Activated CD4-positive, alpha-beta memory T cell treated with anti-CD3 and anti-CD28 coated beads, Interleukin-2, amount 10 ng/mL, durations not matched to agents 7 days and 5 days (primary cell): Measurements from ENCODE around the gene COG2. TPM values are rescaled to one million over a fixed set of nuclear protein-coding genes. Genes with fewer than 3 reads are reported as not detected.

ENCODE experiments used
- CTCF ChIA-PET: fragments of 350-600 bp; sonication (Branson Sonifier 250); formaldehyde crosslinking; loops from one replicate; lab custom pipeline; 2021; ENCODE audit warnings: antibody characterized with exemption, inconsistent platforms; lab: Charles Lee
- POLR2A ChIA-PET: fragments of 350-600 bp; sonication (Branson Sonifier 250); formaldehyde crosslinking; loops from one replicate; lab custom pipeline; 2021; ENCODE audit warnings: antibody characterized with exemption; lab: Charles Lee
- DNase-seq: peaks from one replicate; pipeline ENCODE4 v3.0.0-alpha.2; 2020
- H3K27ac Mint-ChIP-seq: one replicate; pipeline ENCODE4 v1.8.0; 2021; ENCODE audit warnings: mild to moderate bottlenecking, mixed read lengths
- H3K27me3 Mint-ChIP-seq: one replicate; pipeline ENCODE4 v1.8.0; 2021; ENCODE audit warnings: mixed read lengths
- H3K36me3 Mint-ChIP-seq: one replicate; pipeline ENCODE4 v1.8.0; 2021; ENCODE audit warnings: low read depth, mixed read lengths
- H3K4me1 Mint-ChIP-seq: one replicate; pipeline ENCODE4 v1.8.0; 2021; ENCODE audit warnings: mixed read lengths
- H3K4me3 Mint-ChIP-seq: one replicate; pipeline ENCODE4 v1.8.0; 2021; ENCODE audit warnings: mild to moderate bottlenecking, mixed read lengths
- H3K9me3 Mint-ChIP-seq: one replicate; pipeline ENCODE4 v1.8.0; 2021; ENCODE audit warnings: mixed read lengths
- total RNA-seq, 2 experiments: library from RNA; stranded (reverse); gene quantifications; one replicate each; pipeline ENCODE4 v1.2.3, GENCODE V29; 2021

The COG2 gene
- total RNA-seq, 2 experiments from 2014 or later, result 22.3 to 29.1 TPM

DNA sequence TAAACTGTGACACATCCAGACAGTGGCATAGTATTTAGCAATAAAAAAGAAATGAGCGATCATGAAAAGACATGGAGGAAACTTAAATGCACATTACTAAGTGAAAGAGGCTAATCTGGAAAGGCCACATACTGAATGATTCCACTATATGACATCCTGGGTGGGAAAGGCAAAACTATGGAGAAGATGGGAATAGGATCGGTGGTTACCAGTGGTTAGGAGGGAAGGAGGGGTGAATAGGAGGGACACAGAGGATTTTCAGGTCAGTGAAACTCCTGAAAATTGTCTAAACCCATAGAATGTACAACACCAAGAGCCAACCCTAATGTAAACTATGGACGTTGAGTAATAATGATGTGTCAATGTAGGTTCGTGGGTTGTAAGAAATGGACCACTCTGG, 57.9 kb downstream of the COG2 start:
- H3K36me3 Mint-ChIP-seq, result no peaks in the 10 kb centered on the region
- H3K4me3 Mint-ChIP-seq, result no peak overlapping the region
- ChIA-PET CTCF (no interaction called here), POLR2A (no interaction called here)
- peaks cover 11% of the 10 kb centered on the region for H3K27me3 Mint-ChIP-seq
- H3K4me1 Mint-ChIP-seq, result peaks cover 2% of the 10 kb centered on the region
- no peak for DNase-seq
- no peak overlapping the region for H3K27ac Mint-ChIP-seq
- H3K9me3 Mint-ChIP-seq, result no peaks in the 10 kb centered on the region

- H3K36me3 Mint-ChIP-seq, result no peaks in the 10 kb centered on the region
- no peaks in the 10 kb centered on the region for H3K9me3 Mint-ChIP-seq
- no peaks in the 10 kb centered on the region for H3K4me1 Mint-ChIP-seq
- H3K4me3 Mint-ChIP-seq, result no peak overlapping the region
- ChIA-PET CTCF (interaction anchor here (0.6 kb wide), 1 partner anchor 244 kb away, joined by 3 read pairs; no protein-coding TSS in a partner anchor), POLR2A (no interaction called here)
- H3K27me3 Mint-ChIP-seq, result peaks cover 11% of the 10 kb centered on the region
- H3K27ac Mint-ChIP-seq, result no peak overlapping the region
- DNase-seq, result no peak
Measured at GRCh38 chr1:230701434-230701833, 59.2 kb downstream of the COG2 start.

- no peak for DNase-seq
- H3K36me3 Mint-ChIP-seq, result no peaks in the 10 kb centered on the region
- no peak overlapping the region for H3K27ac Mint-ChIP-seq
- ChIA-PET POLR2A (no interaction called here), CTCF (interaction anchor here (0.6 kb wide), 1 partner anchor 245 kb away, joined by 3 read pairs; no protein-coding TSS in a partner anchor)
- peaks cover 11% of the 10 kb centered on the region for H3K27me3 Mint-ChIP-seq
- H3K4me3 Mint-ChIP-seq, result no peak overlapping the region
- H3K9me3 Mint-ChIP-seq, result no peaks in the 10 kb centered on the region
- no peaks in the 10 kb centered on the region for H3K4me1 Mint-ChIP-seq
Measured at GRCh38 chr1:230701895-230702768, 59.9 kb downstream of the COG2 start.

GRCh38 chr1:230702934-230703678, 60.8 kb downstream of the COG2 start:
- Mint-ChIP-seq H3K27ac (no peak overlapping the region), H3K4me1 (no peaks in the 10 kb centered on the region), H3K36me3 (no peaks in the 10 kb centered on the region), H3K27me3 (peaks cover 11% of the 10 kb centered on the region), H3K4me3 (no peak overlapping the region), H3K9me3 (no peaks in the 10 kb centered on the region)
- ChIA-PET CTCF (interaction anchor here (0.6 kb wide), 1 partner anchor 1101 kb away, joined by 3 read pairs; no protein-coding TSS in a partner anchor), POLR2A (no interaction called here)
- no peak for DNase-seq

DNA sequence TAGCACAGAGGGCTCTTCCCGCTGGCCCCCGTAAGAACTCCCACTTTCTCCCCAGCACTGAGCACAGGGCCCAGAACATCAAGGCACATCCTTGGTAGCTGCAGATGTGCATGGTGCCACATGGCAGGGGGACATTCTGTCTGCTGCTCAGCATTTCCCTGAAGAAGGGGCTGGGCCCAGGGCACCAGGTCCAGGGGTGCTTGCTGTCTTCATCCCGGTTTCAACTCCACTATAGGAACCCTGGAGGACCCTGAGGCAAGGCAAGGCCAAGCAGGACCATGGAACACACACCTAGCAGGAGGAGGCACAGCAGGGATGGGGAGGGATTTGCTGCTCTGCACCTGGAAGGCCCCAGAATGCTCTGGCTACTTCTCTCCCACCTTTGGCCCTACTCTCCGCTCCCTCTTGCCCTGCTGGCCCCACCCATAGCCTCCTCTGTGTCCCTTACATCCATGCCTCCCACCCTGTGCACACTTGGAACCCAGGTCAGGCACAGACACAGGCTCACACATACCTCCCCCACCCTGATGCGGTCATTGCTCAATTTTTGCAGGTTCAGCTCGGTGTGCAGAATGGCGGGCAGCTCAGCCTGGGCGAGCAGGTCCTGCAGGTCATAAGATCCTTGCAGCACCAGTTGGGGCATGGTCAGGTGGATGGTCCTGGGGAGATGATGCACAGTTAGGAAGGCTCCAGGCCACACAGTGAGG, 61.6 kb downstream of the COG2 start:
- ChIA-PET CTCF (no interaction called here), POLR2A (no interaction called here)
- DNase-seq, result no peak
- H3K27ac Mint-ChIP-seq, result no peak overlapping the region
- peaks cover 4% of the 10 kb centered on the region for H3K4me1 Mint-ChIP-seq
- peaks cover 11% of the 10 kb centered on the region for H3K27me3 Mint-ChIP-seq
- H3K36me3 Mint-ChIP-seq, result no peaks in the 10 kb centered on the region
- no peaks in the 10 kb centered on the region for H3K9me3 Mint-ChIP-seq
- H3K4me3 Mint-ChIP-seq, result no peak overlapping the region

DNA sequence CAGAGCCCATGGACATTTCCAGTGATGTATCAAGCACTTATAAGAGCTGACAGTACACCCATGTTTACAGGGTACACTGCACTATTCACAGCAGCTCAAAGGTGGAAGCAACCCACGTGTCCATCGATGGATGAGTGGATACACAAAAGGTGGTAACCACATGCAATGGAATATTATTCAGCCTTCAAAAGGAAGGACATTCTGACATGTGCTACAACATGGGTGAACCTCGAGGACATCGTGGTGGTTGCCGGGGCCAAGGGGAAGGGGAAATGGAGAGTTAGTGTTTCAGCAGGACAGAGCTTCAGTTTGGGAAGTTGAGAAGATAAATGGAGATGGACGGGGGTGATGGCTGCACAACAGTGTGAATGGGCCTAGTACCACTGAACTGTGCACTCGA, 62.5 kb downstream of the COG2 start:
- H3K27me3 Mint-ChIP-seq, result peaks cover 8% of the 10 kb centered on the region
- ChIA-PET POLR2A (no interaction called here), CTCF (no interaction called here)

DNA sequence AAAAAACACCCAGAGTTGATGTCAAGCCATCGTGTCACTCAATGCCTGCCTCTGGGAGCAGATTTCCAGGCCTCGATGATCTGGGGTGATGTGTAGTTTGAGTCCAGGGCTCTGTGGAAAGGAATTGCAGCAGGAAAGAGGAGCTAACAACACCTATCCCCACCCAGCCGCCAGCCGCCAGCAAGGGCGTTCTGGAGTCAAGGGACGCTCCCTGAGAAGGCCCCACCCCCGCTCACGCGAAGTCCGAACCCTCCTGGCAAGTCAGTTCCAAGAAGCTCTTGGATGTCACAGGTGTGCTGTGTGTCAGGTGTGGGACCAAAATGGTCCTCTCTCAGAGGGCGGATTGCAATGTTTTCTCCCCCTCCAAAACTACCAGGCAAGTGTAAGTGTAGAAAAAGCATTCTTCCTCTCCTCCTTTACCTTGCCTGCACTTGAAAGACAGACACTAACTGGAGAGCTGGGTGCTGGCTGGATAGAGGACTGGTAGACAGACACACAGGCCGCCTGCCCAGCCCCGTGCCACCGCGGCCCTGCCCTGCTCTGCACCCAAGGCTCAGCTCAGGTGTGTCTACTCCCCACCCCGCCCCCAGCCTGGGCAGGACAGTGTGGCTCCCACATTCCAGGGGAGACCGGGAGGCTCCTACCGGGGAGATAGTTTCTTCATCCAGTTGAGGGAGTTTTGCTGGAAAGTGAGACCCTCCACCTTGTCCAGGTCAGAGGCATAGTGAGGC, 63.2 kb downstream of the COG2 start:
- ChIA-PET CTCF (no interaction called here), POLR2A (no interaction called here)
- Mint-ChIP-seq H3K4me1 (peaks cover 4% of the 10 kb centered on the region), H3K4me3 (no peak overlapping the region), H3K27me3 (peaks cover 6% of the 10 kb centered on the region), H3K9me3 (no peaks in the 10 kb centered on the region), H3K36me3 (no peaks in the 10 kb centered on the region), H3K27ac (no peak overlapping the region)
- DNase-seq, result no peak

More for the DNA sequence above, 62.5 kb downstream of the COG2 start:
- Mint-ChIP-seq H3K4me1 (peaks cover 4% of the 10 kb centered on the region), H3K4me3 (no peak overlapping the region), H3K27ac (no peak overlapping the region), H3K9me3 (no peaks in the 10 kb centered on the region), H3K36me3 (no peaks in the 10 kb centered on the region)
- DNase-seq, result no peak

DNA sequence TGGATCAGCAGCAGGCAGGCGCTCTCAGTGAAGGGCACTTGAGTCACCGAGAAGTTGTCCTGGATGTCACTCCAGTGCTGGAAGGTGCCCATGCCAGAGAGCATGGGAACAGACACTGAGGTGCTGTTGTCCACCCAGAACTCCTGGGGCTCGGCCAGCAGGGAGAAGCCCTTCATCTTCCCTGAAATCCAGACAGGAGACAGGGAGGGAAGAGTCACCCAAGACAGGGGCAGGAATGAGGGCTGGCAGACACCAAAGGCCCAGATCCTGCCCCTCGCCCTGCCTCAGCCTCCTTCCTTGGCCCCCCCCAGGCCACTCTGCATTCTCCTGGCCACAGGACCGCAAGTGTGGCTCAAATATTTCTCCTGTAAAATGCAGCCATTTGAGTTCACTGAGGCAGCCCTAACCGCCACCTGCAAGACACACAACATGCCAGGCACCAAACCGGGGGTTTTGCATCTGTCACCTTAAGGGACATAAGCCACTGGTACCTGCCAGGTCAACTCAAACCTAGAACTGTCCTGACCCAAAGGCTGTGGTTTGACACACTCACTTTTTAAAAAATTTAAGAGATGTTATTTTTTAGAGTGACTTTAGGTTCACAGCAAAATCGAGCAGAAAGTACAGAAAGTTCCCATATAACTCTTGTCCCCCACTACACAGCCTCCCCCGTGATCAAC, 63.9 kb downstream of the COG2 start:
- no peak for DNase-seq
- Mint-ChIP-seq H3K4me1 (peaks cover 4% of the 10 kb centered on the region), H3K27ac (no peak overlapping the region), H3K4me3 (no peak overlapping the region), H3K36me3 (no peaks in the 10 kb centered on the region), H3K27me3 (peaks cover 6% of the 10 kb centered on the region), H3K9me3 (no peaks in the 10 kb centered on the region)
- ChIA-PET POLR2A (no interaction called here), CTCF (no interaction called here)

GRCh38 chr1:230706887-230707731, 64.8 kb downstream of the COG2 start:
- H3K4me3 Mint-ChIP-seq, result no peak overlapping the region
- no peak overlapping the region for H3K27ac Mint-ChIP-seq

DNA sequence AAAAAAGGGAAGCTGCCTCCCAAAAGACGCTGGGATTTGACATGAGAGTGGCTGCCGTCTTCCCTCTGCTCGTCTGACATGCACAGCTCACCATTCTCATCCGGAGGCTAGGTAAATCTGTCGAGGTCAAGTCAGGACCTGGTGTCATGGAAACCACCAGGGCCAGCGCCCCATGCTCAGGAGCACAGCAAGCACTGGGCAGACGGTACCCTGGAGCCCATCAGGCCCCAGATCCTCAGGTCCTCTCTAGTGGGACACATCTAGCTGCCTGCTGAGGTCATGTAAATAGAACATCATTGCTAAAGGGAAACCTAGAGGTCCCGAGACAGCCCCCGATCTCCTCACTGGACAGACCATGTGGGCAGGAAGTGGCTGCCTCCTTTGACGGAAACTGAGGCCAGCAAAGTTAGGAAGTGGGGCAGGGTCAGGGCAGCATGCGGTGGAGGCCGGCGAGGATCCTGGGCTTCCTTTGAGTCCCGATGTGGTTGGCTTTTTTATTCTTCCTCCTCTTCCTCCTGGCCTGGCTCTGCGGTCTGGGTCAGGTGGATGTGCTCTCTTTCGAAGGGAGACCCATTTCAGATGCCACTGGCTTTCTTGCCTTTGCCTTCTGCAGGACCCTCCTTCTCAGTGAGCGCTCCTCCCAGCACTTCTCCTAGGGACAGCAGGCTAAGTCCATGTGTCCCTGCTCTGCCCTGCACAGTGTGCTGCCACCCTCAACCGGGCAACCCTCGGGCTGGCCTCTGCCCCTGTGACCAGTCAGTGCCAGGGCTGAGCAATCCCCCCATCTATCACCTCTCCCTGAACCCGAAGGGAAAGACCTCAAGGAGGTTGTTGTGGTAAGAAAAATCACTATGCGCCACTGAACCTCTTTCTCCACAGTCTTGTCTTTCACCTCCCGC, 65.7 kb downstream of the COG2 start:
- ChIA-PET CTCF (no interaction called here), POLR2A (no interaction called here)
- Mint-ChIP-seq H3K27me3 (peaks cover 2% of the 10 kb centered on the region), H3K36me3 (no peaks in the 10 kb centered on the region), H3K4me1 (peaks cover 4% of the 10 kb centered on the region), H3K4me3 (no peak overlapping the region), H3K9me3 (no peaks in the 10 kb centered on the region), H3K27ac (no peak overlapping the region)
- no peak for DNase-seq

More at GRCh38 chr1:230706887-230707731, 64.8 kb downstream of the COG2 start:
- peaks cover 4% of the 10 kb centered on the region for H3K4me1 Mint-ChIP-seq
- no peak for DNase-seq
- H3K9me3 Mint-ChIP-seq, result no peaks in the 10 kb centered on the region
- ChIA-PET CTCF (no interaction called here), POLR2A (no interaction called here)
- H3K36me3 Mint-ChIP-seq, result no peaks in the 10 kb centered on the region
- H3K27me3 Mint-ChIP-seq, result peaks cover 6% of the 10 kb centered on the region
